ENCODE measurements around the gene BCL11B.

Gene BCL11B

GRCh38 chr14:99155173-99156089 lies 116.6 kb downstream of the BCL11B start:
- DNase-seq = no peak

GRCh38 chr14:99150236-99150635 lies 121.8 kb downstream of the BCL11B start:
- DNase-seq = no peak

GRCh38 chr14:99148861-99149610 lies 123.0 kb downstream of the BCL11B start:
- DNase-seq = no peak

- no peak for DNase-seq
Observed at GRCh38 chr14:99148131-99148530, 123.9 kb downstream of the BCL11B start.

GRCh38 chr14:99147366-99147740 lies 124.6 kb downstream of the BCL11B start:
- DNase-seq = no peak

- no peak for DNase-seq
Observed at GRCh38 chr14:99146616-99147365, 125.2 kb downstream of the BCL11B start.

GRCh38 chr14:99145307-99145706 lies 126.7 kb downstream of the BCL11B start:
- no peak for DNase-seq

- DNase-seq = peak; percentile 7
Observed at GRCh38 chr14:99143793-99144192, 128.2 kb downstream of the BCL11B start.

GRCh38 chr14:99143126-99143525 lies 128.9 kb downstream of the BCL11B start:
- DNase-seq = no peak

GRCh38 chr14:99141236-99141635 lies 130.8 kb downstream of the BCL11B start:
- no peak for DNase-seq

GRCh38 chr14:99138999-99139865 lies 132.8 kb downstream of the BCL11B start:
- no peak for DNase-seq

- DNase-seq = peak; percentile 9
Observed at GRCh38 chr14:99137913-99138571, 134.0 kb downstream of the BCL11B start.

GRCh38 chr14:99137001-99137700 lies 134.8 kb downstream of the BCL11B start:
- DNase-seq = peak; percentile 57

GRCh38 chr14:99136401-99136800 lies 135.6 kb downstream of the BCL11B start:
- DNase-seq = no peak

- no peak for DNase-seq
Observed at GRCh38 chr14:99136047-99136400, 136.0 kb downstream of the BCL11B start.

- DNase-seq = no peak
Observed at GRCh38 chr14:99134516-99135046, 137.4 kb downstream of the BCL11B start.

GRCh38 chr14:99133636-99134515 lies 138.1 kb downstream of the BCL11B start:
- DNase-seq = no peak

- DNase-seq = no peak
Observed at GRCh38 chr14:99132821-99133635, 139.0 kb downstream of the BCL11B start.

Data from NCI-H82 (cell line).